ENCODE data around the gene JMJD1C.

DNA sequence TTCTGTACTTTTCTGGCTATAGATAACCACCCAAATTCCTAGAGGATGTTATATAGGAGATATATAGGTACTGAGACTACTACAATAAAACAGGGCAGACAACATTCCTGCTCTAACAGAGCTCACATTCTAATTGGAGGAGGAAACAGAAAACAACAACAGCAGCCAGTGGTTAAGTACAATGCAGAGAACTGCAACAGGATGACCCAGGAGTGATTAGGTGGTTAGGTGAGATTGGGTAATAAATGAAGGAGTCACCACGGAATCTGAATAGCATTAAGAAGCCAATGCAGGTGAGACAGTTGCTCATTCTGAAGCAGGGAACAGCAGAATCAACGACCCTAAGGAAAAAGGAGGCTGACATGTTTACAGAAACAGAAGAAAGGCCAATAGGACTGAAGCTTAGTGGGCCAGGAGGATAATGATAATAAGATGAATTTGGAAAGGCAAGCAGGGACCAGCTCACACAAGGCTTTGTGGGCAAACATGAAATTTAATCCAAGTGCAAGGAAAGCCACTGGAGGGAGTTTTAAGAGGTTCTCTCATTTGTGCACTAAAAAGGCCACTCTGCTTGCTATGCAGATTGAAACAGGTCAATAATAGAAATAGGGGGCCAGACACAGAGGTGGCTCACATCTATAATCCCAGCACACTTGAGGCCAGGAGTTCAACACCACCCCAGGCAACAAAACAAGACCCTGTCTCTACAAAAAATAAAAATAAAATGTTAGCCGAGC, 38.5 kb upstream of the JMJD1C start:
- TF ChIP-seq, protein P1, sequence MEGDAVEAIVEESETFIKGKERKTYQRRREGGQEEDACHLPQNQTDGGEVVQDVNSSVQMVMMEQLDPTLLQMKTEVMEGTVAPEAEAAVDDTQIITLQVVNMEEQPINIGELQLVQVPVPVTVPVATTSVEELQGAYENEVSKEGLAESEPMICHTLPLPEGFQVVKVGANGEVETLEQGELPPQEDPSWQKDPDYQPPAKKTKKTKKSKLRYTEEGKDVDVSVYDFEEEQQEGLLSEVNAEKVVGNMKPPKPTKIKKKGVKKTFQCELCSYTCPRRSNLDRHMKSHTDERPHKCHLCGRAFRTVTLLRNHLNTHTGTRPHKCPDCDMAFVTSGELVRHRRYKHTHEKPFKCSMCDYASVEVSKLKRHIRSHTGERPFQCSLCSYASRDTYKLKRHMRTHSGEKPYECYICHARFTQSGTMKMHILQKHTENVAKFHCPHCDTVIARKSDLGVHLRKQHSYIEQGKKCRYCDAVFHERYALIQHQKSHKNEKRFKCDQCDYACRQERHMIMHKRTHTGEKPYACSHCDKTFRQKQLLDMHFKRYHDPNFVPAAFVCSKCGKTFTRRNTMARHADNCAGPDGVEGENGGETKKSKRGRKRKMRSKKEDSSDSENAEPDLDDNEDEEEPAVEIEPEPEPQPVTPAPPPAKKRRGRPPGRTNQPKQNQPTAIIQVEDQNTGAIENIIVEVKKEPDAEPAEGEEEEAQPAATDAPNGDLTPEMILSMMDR (conservative IDR thresholded peaks at IDR 0.05) = no peak
- no peak for TF ChIP-seq ZFX (IDR thresholded peaks at IDR 0.05)

All from C4-2B (cell line).